ENCODE data around the gene COG4. TPM values are rescaled to one million over a fixed set of nuclear protein-coding genes. Genes with fewer than 3 reads are reported as not detected.
A peak's percentile ranks its signal among the peaks of the same experiment; 100 is the strongest.

The COG4 gene
- total RNA-seq, 2 experiments from 2014 or later, result 15.9 to 19.3 TPM

GRCh38 chr16:70473446-70474319 lies 49.7 kb downstream of the COG4 start:
- no peak overlapping the region for H3K27ac ChIP-seq (ENCODE audit: low read depth in 1 of 2, low read length in 2 of 2)
- peaks cover 26% of the 10 kb centered on the region for H3K36me3 ChIP-seq (ENCODE audit: insufficient read depth, low read length)
- H3K27me3 ChIP-seq (ENCODE audit: control insufficient read depth in 1 of 2, insufficient read depth in 2 of 2, low read length in 2 of 2), result no peaks in the 10 kb centered on the region
- ATAC-seq (ENCODE audit: poor library complexity), result no peak
- no peak for DNase-seq
- ChIA-PET POLR2A (no interaction called here), CTCF (no interaction called here)
- Mint-ChIP-seq H3K9me3 (no peaks in the 10 kb centered on the region), H3K27ac (no peak overlapping the region), H3K27me3 (no peaks in the 10 kb centered on the region), H3K4me3 (no peak overlapping the region), H3K36me3 (ENCODE audit: low read depth) (peaks cover 25% of the 10 kb centered on the region), H3K4me1 (ENCODE audit: low read depth) (no peaks in the 10 kb centered on the region)
- TF ChIP-seq CTCF (IDR thresholded peaks at IDR 0.05), result no peak
- H3K4me1 ChIP-seq (ENCODE audit: insufficient read depth, low read length), result peaks cover 4% of the 10 kb centered on the region
- no peaks in the 10 kb centered on the region for H3K9me3 ChIP-seq (ENCODE audit: control insufficient read depth in 1 of 2, insufficient read depth in 1 of 2, low read length in 2 of 2)
- H3K4me3 ChIP-seq (ENCODE audit: low read length), result no peak overlapping the region
- intact Hi-C loops (cut with DNase I, micrococcal nuclease), result no loop called here

- intact Hi-C loops (cut with DNase I, micrococcal nuclease), result no loop called here
- CTCF ChIA-PET, result no interaction called here
These were observed 50.4 kb downstream of the COG4 start for GRCh38 chr16:70472786-70473433.

GRCh38 chr16:70470927-70471341 lies 52.4 kb downstream of the COG4 start:
- ChIA-PET POLR2A (no interaction called here), CTCF (interaction anchor here (0.5 to 0.6 kb wide), 2 partner anchors 24 to 40 kb away, joined by 3 to 5 read pairs; no protein-coding TSS in a partner anchor)
- H3K4me3 Mint-ChIP-seq, result no peak overlapping the region
- H3K36me3 ChIP-seq (ENCODE audit: insufficient read depth, low read length), result peaks cover 30% of the 10 kb centered on the region
- ATAC-seq (ENCODE audit: poor library complexity) (no peak), DNase-seq (peak in 1 of 14 experiments; percentile 17)
- no peaks in the 10 kb centered on the region for H3K27me3 ChIP-seq (ENCODE audit: control insufficient read depth in 1 of 2, insufficient read depth in 2 of 2, low read length in 2 of 2)
- peaks cover 10% of the 10 kb centered on the region for H3K36me3 Mint-ChIP-seq (ENCODE audit: low read depth)
- H3K9me3 Mint-ChIP-seq, result no peaks in the 10 kb centered on the region
- H3K4me1 Mint-ChIP-seq (ENCODE audit: low read depth), result no peaks in the 10 kb centered on the region
- H3K9me3 ChIP-seq (ENCODE audit: control insufficient read depth in 1 of 2, insufficient read depth in 1 of 2, low read length in 2 of 2), result no peaks in the 10 kb centered on the region
- H3K27ac ChIP-seq (ENCODE audit: low read depth in 1 of 2, low read length in 2 of 2), result no peak overlapping the region
- no peak for TF ChIP-seq CTCF (IDR thresholded peaks at IDR 0.05)
- no peaks in the 10 kb centered on the region for H3K4me1 ChIP-seq (ENCODE audit: insufficient read depth, low read length)
- H3K27me3 Mint-ChIP-seq, result no peaks in the 10 kb centered on the region
- intact Hi-C loops (cut with DNase I, micrococcal nuclease), result no loop called here
- H3K4me3 ChIP-seq (ENCODE audit: low read length), result no peak overlapping the region
- no peak overlapping the region for H3K27ac Mint-ChIP-seq

More at GRCh38 chr16:70472786-70473433, 50.4 kb downstream of the COG4 start:
- no peak overlapping the region for H3K4me3 Mint-ChIP-seq
- DNase-seq (no peak), ATAC-seq (ENCODE audit: poor library complexity) (no peak)
- Histone ChIP-seq H3K27me3 (ENCODE audit: control insufficient read depth in 1 of 2, insufficient read depth in 2 of 2, low read length in 2 of 2) (no peaks in the 10 kb centered on the region), H3K9me3 (ENCODE audit: control insufficient read depth in 1 of 2, insufficient read depth in 1 of 2, low read length in 2 of 2) (no peaks in the 10 kb centered on the region), H3K4me3 (ENCODE audit: low read length) (no peak overlapping the region), H3K27ac (ENCODE audit: low read depth in 1 of 2, low read length in 2 of 2) (no peak overlapping the region), H3K36me3 (ENCODE audit: insufficient read depth, low read length) (peaks cover 25% of the 10 kb centered on the region), H3K4me1 (ENCODE audit: insufficient read depth, low read length) (no peaks in the 10 kb centered on the region)
- no peak for TF ChIP-seq CTCF (IDR thresholded peaks at IDR 0.05)
- peaks cover 20% of the 10 kb centered on the region for H3K36me3 Mint-ChIP-seq (ENCODE audit: low read depth)
- H3K9me3 Mint-ChIP-seq, result no peaks in the 10 kb centered on the region
- no peak overlapping the region for H3K27ac Mint-ChIP-seq
- no peaks in the 10 kb centered on the region for H3K27me3 Mint-ChIP-seq
- H3K4me1 Mint-ChIP-seq (ENCODE audit: low read depth), result no peaks in the 10 kb centered on the region
- POLR2A ChIA-PET, result no interaction called here
